ENCODE results near the gene ITGB2. TPM values are rescaled to one million over a fixed set of nuclear protein-coding genes. Genes with fewer than 3 reads are reported as not detected.

The ITGB2 gene
- total RNA-seq, 1 experiment from 2014 or later = 1.5 TPM

DNA sequence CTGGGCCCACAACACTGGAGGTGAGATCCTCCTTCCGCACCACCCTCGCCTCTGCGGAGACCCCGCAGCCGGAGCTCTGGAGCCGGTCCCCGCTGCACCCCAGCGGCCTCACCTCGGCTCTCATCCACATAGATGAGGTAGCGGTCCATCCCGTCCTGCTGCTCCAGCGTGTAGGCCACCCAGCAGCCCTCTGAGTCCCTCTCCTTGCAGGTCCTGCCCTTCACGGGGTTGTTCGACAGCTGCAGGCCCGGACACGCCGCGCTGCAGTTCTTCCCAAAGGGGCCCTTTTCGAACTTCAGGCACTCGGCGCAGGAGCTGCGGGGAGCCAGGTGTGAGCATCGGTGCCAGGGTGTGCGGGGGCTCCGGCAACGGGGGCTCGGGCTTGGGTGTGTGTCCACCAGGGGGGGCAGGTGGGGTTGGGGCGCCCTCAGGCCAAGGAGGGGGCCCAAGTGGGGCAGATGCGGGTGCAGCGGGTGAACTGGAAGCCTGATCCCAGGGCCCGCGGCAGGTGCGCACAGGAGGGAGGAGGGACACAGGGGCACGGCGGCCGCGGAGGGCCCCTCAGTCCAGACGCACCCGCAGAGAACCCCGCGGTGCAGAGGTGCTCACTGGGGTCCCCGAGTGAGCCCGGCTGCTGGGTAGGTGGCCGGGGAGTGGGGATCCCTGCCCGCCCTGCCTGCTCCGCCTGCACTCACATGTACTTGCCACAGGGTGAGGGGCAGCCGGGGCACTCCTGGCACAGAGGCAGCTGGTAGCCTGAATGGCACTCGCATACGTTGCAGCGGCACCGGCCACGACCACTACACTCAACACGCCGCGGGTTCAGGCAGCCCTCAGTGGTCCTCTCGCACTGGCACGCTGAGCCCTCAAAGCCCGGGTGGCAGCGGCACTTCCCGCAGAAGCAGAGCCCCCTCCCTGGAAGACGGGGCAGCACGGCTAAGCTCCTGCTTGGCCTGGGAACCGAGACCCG lies 31.8 kb downstream of the ITGB2 start:
- Histone ChIP-seq H3K9me3 (ENCODE audit: control insufficient read depth in 1 of 2, insufficient read depth in 1 of 2, low read depth in 1 of 2, low read length in 2 of 2) (no peaks in the 10 kb centered on the region), H3K4me3 (replicated peaks in 1 of 2; ENCODE audit: low read depth in 1 of 2, low read length in 2 of 2) (no peak overlapping the region), H2AFZ (ENCODE audit: low read depth, low read length, poor library complexity, severe bottlenecking) (no peak overlapping the region), H3K27ac (ENCODE audit: low read depth, low read length) (no peak overlapping the region), H3K9ac (ENCODE audit: low read length) (no peak overlapping the region), H3K4me2 (ENCODE audit: low read length) (no peak overlapping the region), H3K36me3 (ENCODE audit: control insufficient read depth in 1 of 2, insufficient read depth in 2 of 2, low read length in 2 of 2) (no peaks in the 10 kb centered on the region), H4K20me1 (ENCODE audit: insufficient read depth) (no peaks in the 10 kb centered on the region), H3K9me2 (ENCODE audit: insufficient read depth) (no peaks in the 10 kb centered on the region), H3K4me1 (ENCODE audit: control insufficient read depth in 1 of 2, insufficient read depth in 2 of 2, low read length in 2 of 2) (no peaks in the 10 kb centered on the region), H3K27me3 (ENCODE audit: insufficient read depth, low read length) (peaks cover 4% of the 10 kb centered on the region; the same call in 1 of the 2 replicates), H3K79me2 (ENCODE audit: insufficient read depth, low read length) (no peaks in the 10 kb centered on the region)
- DNase-seq (ENCODE audit: low read depth, low spot score) (no peak), ATAC-seq (no peak)
- ChIA-PET RAD21 (ENCODE audit: low non-redundant PET in 1 of 2, low total read pairs in 2 of 2, uncharacterized antibody in 2 of 2, unreplicated experiment in 2 of 2) (no interaction called here), CTCF (no interaction called here), POLR2A (no interaction called here)
- BruUV-seq (replicated peaks) = no TSS peak
- TF ChIP-seq EZH2 (IDR thresholded peaks at IDR 0.05) (no peak), EZH2phosphoT487 (IDR thresholded peaks at IDR 0.05; ENCODE audit: borderline replicate concordance) (no peak), EGR1 (IDR thresholded peaks at IDR 0.05; ENCODE audit: low read depth) (no peak), YY1 (IDR thresholded peaks at IDR 0.05; ENCODE audit: extremely low read depth, insufficient replicate concordance, low read depth, low read length) (no peak), CEBPB (IDR thresholded peaks at IDR 0.05; ENCODE audit: low read depth) (no peak), SIN3A (IDR thresholded peaks at IDR 0.05; ENCODE audit: low read depth) (no peak), JUND (IDR thresholded peaks at IDR 0.05) (no peak), ZFX (IDR thresholded peaks at IDR 0.05) (no peak), RAD21 (IDR thresholded peaks at IDR 0.05; ENCODE audit: low read depth) (no peak), SRF (IDR thresholded peaks at IDR 0.05; ENCODE audit: low read depth) (no peak), CBX3 (IDR thresholded peaks at IDR 0.05; ENCODE audit: low read depth) (no peak), SP1 (IDR thresholded peaks at IDR 0.05; ENCODE audit: low read depth) (no peak), POLR2A (IDR thresholded peaks at IDR 0.05; ENCODE audit: borderline replicate concordance, extremely low read depth, insufficient read depth, insufficient read length) (no peak), ZNF274 (IDR thresholded peaks at IDR 0.05; ENCODE audit: low read depth, low read length) (no peak), POLR2AphosphoS5 (IDR thresholded peaks at IDR 0.05; ENCODE audit: low read depth, low read length) (no peak), FOSL1 (IDR thresholded peaks at IDR 0.05; ENCODE audit: low read depth) (no peak)
- TF ChIP-seq, protein P1, sequence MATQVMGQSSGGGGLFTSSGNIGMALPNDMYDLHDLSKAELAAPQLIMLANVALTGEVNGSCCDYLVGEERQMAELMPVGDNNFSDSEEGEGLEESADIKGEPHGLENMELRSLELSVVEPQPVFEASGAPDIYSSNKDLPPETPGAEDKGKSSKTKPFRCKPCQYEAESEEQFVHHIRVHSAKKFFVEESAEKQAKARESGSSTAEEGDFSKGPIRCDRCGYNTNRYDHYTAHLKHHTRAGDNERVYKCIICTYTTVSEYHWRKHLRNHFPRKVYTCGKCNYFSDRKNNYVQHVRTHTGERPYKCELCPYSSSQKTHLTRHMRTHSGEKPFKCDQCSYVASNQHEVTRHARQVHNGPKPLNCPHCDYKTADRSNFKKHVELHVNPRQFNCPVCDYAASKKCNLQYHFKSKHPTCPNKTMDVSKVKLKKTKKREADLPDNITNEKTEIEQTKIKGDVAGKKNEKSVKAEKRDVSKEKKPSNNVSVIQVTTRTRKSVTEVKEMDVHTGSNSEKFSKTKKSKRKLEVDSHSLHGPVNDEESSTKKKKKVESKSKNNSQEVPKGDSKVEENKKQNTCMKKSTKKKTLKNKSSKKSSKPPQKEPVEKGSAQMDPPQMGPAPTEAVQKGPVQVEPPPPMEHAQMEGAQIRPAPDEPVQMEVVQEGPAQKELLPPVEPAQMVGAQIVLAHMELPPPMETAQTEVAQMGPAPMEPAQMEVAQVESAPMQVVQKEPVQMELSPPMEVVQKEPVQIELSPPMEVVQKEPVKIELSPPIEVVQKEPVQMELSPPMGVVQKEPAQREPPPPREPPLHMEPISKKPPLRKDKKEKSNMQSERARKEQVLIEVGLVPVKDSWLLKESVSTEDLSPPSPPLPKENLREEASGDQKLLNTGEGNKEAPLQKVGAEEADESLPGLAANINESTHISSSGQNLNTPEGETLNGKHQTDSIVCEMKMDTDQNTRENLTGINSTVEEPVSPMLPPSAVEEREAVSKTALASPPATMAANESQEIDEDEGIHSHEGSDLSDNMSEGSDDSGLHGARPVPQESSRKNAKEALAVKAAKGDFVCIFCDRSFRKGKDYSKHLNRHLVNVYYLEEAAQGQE (IDR thresholded peaks at IDR 0.05; ENCODE audit: low read depth) = no peak
- TF ChIP-seq, protein P2, sequence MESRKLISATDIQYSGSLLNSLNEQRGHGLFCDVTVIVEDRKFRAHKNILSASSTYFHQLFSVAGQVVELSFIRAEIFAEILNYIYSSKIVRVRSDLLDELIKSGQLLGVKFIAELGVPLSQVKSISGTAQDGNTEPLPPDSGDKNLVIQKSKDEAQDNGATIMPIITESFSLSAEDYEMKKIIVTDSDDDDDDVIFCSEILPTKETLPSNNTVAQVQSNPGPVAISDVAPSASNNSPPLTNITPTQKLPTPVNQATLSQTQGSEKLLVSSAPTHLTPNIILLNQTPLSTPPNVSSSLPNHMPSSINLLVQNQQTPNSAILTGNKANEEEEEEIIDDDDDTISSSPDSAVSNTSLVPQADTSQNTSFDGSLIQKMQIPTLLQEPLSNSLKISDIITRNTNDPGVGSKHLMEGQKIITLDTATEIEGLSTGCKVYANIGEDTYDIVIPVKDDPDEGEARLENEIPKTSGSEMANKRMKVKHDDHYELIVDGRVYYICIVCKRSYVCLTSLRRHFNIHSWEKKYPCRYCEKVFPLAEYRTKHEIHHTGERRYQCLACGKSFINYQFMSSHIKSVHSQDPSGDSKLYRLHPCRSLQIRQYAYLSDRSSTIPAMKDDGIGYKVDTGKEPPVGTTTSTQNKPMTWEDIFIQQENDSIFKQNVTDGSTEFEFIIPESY (IDR thresholded peaks at IDR 0.05; ENCODE audit: extremely low read depth, insufficient replicate concordance, low read length) = no peak
- intact Hi-C loops (cut with micrococcal nuclease) = no loop called here
